GM21515 (cell line): ENCODE results near the gene GALNT8.
"Not testable (repeated sequence)": the region's sequence is repeated elsewhere in the genome, so short reads cannot be mapped to it uniquely, and the experiment has no call there.

ENCODE experiments used
- ATAC-seq: cut with Tn5 transposase; IDR thresholded peaks from one replicate; pipeline ENCODE4 v1.9.1; 2021; ENCODE audit not compliant: unreplicated experiment

GALNT8 gene

GRCh38 chr12:4742416-4742970 lies 22.3 kb downstream of the GALNT8 start:
- no peak for ATAC-seq

GRCh38 chr12:4743046-4743445 lies 22.8 kb downstream of the GALNT8 start:
- ATAC-seq: no peak

GRCh38 chr12:4744709-4745108 lies 24.5 kb downstream of the GALNT8 start:
- no peak for ATAC-seq

- ATAC-seq: no peak
Observed at GRCh38 chr12:4745249-4745648, 25.0 kb downstream of the GALNT8 start.

GRCh38 chr12:4751654-4752053 lies 31.5 kb downstream of the GALNT8 start:
- not testable (repeated sequence) for ATAC-seq

GRCh38 chr12:4762773-4763172 lies 42.6 kb downstream of the GALNT8 start:
- ATAC-seq: no peak

GRCh38 chr12:4763549-4763948 lies 43.3 kb downstream of the GALNT8 start:
- no peak for ATAC-seq

GRCh38 chr12:4766445-4766844 lies 46.2 kb downstream of the GALNT8 start:
- ATAC-seq: no peak

- ATAC-seq: no peak
Observed at GRCh38 chr12:4767186-4767585, 47.0 kb downstream of the GALNT8 start.

- no peak for ATAC-seq
Observed at GRCh38 chr12:4768341-4768740, 48.1 kb downstream of the GALNT8 start.

GRCh38 chr12:4769073-4769472 lies 48.9 kb downstream of the GALNT8 start:
- ATAC-seq: no peak

GRCh38 chr12:4771172-4771959 lies 51.2 kb downstream of the GALNT8 start:
- ATAC-seq: no peak

- ATAC-seq: no peak
Observed at GRCh38 chr12:4771960-4772566, 51.9 kb downstream of the GALNT8 start.

- no peak for ATAC-seq
Observed at GRCh38 chr12:4775936-4776335, 55.7 kb downstream of the GALNT8 start.

GRCh38 chr12:4779749-4780148 lies 59.5 kb downstream of the GALNT8 start:
- no peak for ATAC-seq

GRCh38 chr12:4780641-4781611 lies 60.7 kb downstream of the GALNT8 start:
- no peak for ATAC-seq

- ATAC-seq: no peak
Observed at GRCh38 chr12:4784404-4785054, 64.3 kb downstream of the GALNT8 start.

GRCh38 chr12:4786795-4787194 lies 66.6 kb downstream of the GALNT8 start:
- ATAC-seq: no peak

- no peak for ATAC-seq
Observed at GRCh38 chr12:4787965-4788364, 67.8 kb downstream of the GALNT8 start.

- ATAC-seq: no peak
Observed at GRCh38 chr12:4789776-4790175, 69.6 kb downstream of the GALNT8 start.

- no peak for ATAC-seq
Observed at GRCh38 chr12:4791497-4791896, 71.3 kb downstream of the GALNT8 start.
